ENCODE data around the gene TRIM33. TPM values are rescaled to one million over a fixed set of nuclear protein-coding genes. Genes with fewer than 3 reads are reported as not detected.

Gene TRIM33
- total and polyA plus RNA-seq, 2 of the 13 experiments (the other 11 are each of a cell fraction or from before 2014, with no cell fraction given) = 35.5 to 42.2 TPM

DNA sequence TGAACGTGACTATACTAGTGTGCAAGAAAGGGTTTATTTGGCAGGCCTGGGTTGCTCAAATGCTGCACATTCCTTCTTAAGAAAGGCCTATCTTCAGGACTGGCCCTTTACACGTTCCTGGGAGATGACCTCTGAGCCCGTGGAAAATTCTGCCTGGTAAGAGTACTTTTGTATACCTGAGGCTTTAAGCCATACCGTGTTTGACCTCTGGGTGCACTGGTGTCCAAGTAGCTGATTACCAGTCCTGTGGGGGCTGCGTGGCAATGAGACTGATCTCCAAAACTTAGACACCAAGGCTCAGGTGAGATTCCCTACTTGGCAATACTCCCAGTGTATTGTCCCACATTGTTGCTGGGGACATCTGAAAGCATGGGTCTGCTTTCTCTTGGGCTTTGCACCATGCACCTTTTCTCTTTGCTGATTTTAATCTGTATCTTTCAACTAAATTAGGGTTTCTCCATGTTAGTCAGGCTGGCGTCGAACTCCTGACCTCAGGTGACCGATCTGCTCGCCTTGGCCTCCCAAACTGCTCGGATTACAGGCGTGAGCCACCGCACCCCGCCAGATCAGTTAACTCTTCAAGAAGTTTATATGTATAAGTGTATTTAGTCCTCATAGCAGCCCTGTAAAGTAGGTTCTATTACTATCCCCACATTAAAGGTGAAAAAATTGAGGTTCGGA, 44.5 kb downstream of the TRIM33 start (continued):
- TF ChIP-seq, protein P1, sequence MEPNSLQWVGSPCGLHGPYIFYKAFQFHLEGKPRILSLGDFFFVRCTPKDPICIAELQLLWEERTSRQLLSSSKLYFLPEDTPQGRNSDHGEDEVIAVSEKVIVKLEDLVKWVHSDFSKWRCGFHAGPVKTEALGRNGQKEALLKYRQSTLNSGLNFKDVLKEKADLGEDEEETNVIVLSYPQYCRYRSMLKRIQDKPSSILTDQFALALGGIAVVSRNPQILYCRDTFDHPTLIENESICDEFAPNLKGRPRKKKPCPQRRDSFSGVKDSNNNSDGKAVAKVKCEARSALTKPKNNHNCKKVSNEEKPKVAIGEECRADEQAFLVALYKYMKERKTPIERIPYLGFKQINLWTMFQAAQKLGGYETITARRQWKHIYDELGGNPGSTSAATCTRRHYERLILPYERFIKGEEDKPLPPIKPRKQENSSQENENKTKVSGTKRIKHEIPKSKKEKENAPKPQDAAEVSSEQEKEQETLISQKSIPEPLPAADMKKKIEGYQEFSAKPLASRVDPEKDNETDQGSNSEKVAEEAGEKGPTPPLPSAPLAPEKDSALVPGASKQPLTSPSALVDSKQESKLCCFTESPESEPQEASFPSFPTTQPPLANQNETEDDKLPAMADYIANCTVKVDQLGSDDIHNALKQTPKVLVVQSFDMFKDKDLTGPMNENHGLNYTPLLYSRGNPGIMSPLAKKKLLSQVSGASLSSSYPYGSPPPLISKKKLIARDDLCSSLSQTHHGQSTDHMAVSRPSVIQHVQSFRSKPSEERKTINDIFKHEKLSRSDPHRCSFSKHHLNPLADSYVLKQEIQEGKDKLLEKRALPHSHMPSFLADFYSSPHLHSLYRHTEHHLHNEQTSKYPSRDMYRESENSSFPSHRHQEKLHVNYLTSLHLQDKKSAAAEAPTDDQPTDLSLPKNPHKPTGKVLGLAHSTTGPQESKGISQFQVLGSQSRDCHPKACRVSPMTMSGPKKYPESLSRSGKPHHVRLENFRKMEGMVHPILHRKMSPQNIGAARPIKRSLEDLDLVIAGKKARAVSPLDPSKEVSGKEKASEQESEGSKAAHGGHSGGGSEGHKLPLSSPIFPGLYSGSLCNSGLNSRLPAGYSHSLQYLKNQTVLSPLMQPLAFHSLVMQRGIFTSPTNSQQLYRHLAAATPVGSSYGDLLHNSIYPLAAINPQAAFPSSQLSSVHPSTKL (CRISPR knock-in tag; IDR thresholded peaks at IDR 0.05) = peak; percentile 43; the same call in 1 of the 2 replicates
- TF ChIP-seq, protein P2, sequence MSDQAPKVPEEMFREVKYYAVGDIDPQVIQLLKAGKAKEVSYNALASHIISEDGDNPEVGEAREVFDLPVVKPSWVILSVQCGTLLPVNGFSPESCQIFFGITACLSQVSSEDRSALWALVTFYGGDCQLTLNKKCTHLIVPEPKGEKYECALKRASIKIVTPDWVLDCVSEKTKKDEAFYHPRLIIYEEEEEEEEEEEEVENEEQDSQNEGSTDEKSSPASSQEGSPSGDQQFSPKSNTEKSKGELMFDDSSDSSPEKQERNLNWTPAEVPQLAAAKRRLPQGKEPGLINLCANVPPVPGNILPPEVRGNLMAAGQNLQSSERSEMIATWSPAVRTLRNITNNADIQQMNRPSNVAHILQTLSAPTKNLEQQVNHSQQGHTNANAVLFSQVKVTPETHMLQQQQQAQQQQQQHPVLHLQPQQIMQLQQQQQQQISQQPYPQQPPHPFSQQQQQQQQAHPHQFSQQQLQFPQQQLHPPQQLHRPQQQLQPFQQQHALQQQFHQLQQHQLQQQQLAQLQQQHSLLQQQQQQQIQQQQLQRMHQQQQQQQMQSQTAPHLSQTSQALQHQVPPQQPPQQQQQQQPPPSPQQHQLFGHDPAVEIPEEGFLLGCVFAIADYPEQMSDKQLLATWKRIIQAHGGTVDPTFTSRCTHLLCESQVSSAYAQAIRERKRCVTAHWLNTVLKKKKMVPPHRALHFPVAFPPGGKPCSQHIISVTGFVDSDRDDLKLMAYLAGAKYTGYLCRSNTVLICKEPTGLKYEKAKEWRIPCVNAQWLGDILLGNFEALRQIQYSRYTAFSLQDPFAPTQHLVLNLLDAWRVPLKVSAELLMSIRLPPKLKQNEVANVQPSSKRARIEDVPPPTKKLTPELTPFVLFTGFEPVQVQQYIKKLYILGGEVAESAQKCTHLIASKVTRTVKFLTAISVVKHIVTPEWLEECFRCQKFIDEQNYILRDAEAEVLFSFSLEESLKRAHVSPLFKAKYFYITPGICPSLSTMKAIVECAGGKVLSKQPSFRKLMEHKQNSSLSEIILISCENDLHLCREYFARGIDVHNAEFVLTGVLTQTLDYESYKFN (CRISPR knock-in tag; conservative IDR thresholded peaks at IDR 0.05) = peak; percentile 36; the same call in 1 of the 2 replicates
- TF ChIP-seq MIER2 (CRISPR knock-in tag; IDR thresholded peaks at IDR 0.05) (no peak), ZNF333 (CRISPR knock-in tag; IDR thresholded peaks at IDR 0.05; ENCODE audit: borderline replicate concordance) (no peak), ZNF431 (CRISPR knock-in tag; IDR thresholded peaks at IDR 0.05; ENCODE audit: borderline replicate concordance, low read depth) (no peak), PHF21A (CRISPR knock-in tag; IDR thresholded peaks at IDR 0.05) (peak; percentile 41; the same call in 1 of the 2 replicates)
